Right kidney (tissue), 9 donors: ENCODE results near the gene PTBP2.
A peak's percentile ranks its signal among the peaks of the same experiment; 100 is the strongest.

ENCODE experiments used
- DNase-seq: peaks from one replicate; pipeline ENCODE4 v3.0.0-alpha.2; 2016
- long read RNA-seq, 8 donors: transcript quantifications; one replicate each; lab custom pipeline, GENCODE V29; 2026

The PTBP2 gene, protein sequence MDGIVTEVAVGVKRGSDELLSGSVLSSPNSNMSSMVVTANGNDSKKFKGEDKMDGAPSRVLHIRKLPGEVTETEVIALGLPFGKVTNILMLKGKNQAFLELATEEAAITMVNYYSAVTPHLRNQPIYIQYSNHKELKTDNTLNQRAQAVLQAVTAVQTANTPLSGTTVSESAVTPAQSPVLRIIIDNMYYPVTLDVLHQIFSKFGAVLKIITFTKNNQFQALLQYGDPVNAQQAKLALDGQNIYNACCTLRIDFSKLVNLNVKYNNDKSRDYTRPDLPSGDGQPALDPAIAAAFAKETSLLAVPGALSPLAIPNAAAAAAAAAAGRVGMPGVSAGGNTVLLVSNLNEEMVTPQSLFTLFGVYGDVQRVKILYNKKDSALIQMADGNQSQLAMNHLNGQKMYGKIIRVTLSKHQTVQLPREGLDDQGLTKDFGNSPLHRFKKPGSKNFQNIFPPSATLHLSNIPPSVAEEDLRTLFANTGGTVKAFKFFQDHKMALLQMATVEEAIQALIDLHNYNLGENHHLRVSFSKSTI
- long read RNA-seq, donor 1, partial matches to known transcripts: 0 of 2 reads
- long read RNA-seq, donor 1, other reads (novel, unspliced or antisense): 0 of 2 reads
- long read RNA-seq, donor 2, partial matches to known transcripts: 16 of 21 reads
- long read RNA-seq, donor 2, other reads (novel, unspliced or antisense): 0 of 21 reads
- long read RNA-seq, donor 3, partial matches to known transcripts: 0 of 1 reads
- long read RNA-seq, donor 3, other reads (novel, unspliced or antisense): 0 of 1 reads
- long read RNA-seq, donor 4, partial matches to known transcripts: 0 of 3 reads
- long read RNA-seq, donor 4, other reads (novel, unspliced or antisense): 0 of 3 reads
- long read RNA-seq, donor 5, partial matches to known transcripts: 0 of 2 reads
- long read RNA-seq, donor 5, other reads (novel, unspliced or antisense): 0 of 2 reads
- long read RNA-seq, donor 6: 0 reads
- long read RNA-seq, donor 7, partial matches to known transcripts: 0 of 1 reads
- long read RNA-seq, donor 7, other reads (novel, unspliced or antisense): 0 of 1 reads
- long read RNA-seq, donor 8, partial matches to known transcripts: 25 of 26 reads
- long read RNA-seq, donor 8, other reads (novel, unspliced or antisense): 0 of 26 reads

DNA sequence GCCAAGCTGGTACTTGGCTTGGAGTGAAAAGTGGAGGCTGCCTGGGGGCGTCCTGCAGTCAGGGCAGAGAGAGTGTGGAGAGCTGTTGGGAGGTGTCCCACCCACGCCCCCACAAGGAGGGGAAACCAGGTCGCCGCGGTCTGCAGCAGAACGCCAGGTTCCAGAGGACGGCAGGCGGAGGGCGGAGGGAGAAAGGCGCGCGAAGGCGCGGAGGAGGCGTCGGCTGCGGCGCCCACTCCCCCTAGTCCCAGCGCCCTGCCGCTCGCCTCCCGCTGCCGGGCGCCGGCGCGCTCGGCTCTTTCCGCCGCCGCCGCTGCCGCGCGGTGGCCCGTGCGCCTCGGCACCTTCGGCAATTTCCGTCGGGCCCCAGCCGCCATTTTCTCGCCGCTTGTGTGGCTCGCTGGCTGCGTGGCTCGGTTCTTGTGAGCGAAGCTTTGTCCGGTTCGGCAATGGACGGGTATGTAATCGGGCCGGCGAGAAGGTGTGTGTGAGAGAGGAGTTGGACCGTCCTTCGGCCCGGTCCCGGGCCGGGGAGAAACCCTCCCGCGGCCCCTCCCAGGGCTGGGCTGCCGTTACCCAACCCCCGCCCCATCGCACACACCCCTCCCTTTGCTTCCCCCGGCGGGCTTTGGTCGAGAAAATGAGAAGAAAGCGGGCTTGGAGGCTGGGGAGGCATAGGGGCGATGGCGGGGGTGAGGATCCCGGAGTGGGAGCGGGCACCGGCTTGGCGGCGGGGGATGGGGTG lies at the start of gene PTBP2:
TSS of gene PTBP2 (plus strand) at position 369 of the 745 bp plus-strand sequence. CDS start at position 450, 81 bp downstream.
- DNase-seq: peak; percentile 96

DNA sequence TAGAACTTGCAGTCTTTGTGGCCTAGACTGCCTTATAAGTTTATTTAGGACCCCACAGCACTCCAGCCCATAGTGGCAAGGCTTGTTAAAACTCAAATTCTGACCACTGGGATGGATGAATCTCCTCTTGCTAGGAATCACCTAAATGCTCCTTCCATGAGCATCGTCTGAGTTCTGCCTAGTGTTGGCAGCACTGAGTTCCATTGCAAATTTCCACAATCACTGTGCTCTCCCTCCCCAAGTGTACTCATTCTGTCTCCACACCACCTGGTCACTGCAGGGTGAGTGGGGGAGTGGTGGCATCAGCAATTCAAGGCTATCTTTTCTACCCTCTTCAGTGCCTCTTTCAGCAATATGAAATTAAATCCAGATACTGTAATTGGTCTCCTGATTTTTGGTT lies 46.7 kb upstream of the PTBP2 start:
- no peak for DNase-seq

DNA sequence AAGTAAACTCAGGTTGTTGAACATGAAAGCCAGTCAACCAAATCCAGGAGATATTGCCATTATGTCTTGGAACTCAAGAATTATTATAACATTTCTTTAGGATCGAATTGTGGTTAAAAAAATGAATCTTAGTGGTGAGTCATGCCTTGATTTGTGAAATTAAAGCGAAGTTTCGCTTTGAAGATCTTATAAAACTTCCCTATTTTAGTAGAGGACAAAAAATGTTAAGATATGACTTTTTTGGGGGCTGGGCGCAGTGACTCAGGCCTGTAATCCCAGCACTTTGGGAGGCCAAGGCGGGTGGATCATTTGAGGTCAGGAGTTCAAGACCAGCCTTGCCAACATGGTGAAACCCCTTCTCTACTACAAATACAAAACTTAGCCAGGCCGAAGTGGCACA lies 39.5 kb upstream of the PTBP2 start:
- DNase-seq: no peak

DNA sequence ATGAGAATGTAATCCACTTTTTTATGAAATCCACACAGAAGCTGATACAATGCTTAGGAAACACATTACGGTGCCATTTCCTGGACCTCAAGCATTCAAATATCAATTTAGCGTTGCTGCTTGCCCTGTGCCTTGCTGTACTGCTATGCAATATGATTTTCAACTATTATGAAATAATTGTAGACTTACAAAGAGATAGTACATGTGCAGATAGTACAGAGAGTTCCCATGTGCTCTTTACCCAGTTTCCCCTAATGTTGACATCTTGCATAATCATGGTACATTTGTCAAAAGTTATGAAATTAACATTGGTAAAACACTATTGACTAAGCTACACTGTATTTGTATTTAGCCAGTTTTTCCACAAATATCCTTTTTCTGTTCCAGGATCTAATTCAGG lies 37.7 kb upstream of the PTBP2 start:
- DNase-seq: no peak

DNA sequence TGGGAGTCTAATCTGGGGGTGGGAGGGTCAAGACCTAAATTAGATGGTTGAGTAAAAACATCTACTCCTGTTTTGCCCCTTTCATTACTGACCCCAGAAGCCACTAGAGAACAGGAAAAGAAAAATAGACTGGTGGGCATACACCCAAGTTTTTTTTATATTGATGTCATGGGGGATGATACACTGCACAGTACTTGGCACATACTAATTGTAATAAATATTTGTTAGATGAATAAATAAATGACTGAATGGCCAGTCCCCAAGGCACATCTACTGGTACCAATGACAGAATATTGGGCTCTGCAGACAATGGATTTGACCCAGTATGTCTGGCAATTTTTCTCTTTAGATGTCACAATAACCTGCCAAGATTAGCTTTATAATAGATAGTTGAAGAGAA lies 36.8 kb upstream of the PTBP2 start:
- DNase-seq: no peak

DNA sequence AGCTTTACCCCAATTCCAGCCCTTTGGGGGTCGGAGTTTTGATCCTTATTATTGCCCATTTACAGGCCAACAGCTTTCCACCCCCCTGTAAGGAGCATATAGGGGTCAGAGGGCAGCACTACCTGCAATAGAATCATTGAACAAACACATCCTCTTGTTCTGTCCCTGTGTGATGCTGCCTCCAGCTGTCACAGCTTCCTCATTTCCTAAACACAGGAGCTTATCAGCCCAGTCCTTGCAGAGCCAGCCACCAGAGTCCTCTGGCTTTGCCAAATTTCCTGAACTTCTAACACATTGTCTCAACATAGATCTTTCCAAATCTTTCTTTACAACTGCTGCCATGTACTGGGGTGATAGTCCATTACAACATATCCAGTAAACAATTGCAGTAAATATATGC lies 32.8 kb upstream of the PTBP2 start:
- DNase-seq: no peak

DNA sequence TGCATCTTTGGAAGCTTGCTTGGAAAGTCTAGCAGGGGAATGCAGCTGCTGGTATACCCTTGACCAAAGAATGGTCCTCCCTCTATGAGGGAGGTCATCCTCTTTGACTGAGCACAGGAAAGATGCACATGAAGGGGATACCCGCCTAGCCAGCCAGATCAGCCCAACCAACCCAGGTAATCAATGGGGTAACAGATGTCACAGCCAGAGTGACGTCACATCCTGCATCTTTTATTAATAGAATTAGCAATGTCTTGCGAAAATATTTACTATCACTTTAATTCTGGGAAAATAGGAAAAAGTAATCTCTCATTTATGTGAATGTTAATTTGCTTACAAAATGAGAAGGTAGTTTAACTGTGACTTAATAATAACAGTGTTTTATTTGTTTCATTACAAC lies 25.6 kb upstream of the PTBP2 start:
- no peak for DNase-seq

DNA sequence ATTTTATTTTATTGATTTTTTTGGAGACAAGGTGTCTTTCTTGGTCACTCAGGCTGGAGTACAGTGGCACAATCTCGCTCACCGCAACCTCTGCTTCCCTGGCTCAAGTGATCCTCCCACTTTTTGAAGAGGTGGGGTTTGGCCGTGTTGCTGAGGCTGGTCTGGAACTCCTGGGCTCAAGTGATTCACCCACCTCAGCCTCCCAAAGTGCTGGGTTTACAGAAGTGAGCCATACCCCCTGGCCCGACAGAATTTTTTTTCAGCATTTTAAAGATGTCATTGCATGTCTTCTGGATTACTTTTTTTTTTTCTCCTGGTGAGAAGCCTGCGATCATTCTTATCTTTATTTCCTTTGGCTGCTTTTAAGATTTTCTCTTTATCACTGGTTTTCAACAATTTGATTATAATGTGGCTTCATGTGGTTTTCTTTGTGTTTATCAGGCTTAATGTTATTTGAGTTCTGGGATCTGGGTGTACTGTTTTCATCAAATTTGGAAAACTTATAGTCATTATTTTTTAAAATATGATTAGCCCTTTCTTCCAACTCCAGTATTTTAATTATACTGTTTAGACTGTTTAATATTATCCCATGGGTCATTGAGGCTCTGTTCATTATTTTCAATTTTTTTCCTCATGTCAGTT lies 23.1 kb upstream of the PTBP2 start:
- DNase-seq: no peak

DNA sequence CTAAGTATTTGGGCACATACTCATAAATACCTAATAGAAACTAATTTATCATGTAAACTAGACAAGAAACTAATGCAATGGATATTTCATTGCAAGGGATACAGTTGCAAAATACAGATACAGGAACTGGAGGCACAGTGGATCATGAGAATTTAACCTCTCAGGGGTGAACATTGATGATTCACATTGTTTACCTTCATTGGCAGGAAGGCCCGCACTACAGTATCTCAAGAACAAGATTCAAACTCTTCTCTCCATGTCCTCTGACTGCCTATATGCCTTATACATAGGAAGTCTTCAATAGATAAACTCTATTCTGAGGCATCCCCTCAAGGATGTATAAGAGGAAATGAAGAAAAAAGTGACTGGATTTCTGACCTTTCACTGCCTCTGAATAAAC lies 18.4 kb upstream of the PTBP2 start:
- no peak for DNase-seq

DNA sequence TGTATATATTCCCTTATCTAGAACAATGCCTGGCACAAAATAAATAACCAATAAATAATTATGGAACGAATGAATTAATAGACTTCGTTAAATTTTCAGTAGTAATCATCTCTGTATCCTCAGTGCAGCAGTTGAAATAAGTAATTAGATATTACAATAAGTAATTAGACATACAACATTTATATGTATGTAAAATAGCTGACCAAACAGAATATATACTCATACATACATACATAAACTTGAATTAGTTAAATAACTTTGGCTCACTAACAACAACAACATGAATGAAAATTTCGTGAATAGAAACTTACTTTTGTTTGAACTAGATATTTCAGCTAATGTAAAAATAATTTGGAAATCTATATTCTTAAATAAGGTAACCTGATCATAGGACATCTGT lies 14.6 kb upstream of the PTBP2 start:
- no peak for DNase-seq

DNA sequence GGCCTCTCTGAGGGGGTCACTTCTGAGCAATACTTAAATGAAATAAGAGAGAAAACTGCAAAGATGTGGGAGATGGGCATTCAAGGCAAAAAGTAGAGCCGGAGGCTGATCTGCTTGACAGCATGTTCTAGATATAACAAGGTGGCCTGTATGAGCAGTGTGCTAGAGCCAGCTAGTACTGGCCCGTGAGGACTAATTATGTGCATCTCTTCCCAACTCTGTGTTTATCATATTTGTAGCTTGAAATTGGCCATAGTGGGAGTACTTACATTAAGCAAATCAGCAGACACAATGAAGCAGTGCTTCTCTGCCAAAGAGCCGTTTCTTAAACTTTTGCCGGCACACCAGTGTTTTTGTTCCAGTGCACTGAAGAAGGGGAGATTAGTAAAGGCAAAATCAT lies 13.1 kb upstream of the PTBP2 start:
- no peak for DNase-seq

DNA sequence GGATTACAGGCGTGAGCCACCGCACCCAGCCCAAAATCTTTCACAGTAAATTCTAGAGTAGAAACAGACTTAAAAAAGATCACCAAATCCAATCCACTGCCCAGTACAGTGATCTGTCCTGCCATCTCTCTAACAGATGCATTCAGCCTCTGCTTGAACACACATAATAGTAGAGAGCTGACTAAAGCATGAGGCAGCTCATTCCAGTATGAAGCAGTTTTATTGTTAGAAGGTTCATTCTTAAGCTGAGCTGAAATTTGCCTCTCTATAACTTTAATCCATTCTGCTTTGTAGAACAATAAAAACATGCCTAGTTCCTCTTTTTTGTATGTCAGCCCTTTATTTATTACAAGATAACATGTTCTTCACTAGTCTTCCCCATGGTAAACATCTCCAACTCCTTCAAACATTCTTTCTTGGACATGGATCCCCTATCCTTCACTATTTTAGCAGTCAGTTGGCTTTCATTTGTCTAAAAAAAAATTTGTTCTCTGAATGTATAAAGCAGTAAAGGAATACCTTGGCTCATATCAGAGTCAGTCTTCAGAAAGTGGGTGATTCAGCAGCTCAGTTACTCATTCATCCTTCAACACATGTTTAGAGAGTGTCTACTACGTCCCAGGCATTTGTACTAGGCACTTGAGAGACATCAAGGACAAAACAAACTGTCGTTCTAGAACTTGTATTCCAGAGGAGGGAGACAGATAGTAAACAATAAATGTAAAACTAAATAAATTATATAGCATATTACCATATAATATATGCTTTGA lies 10.7 kb upstream of the PTBP2 start:
- no peak for DNase-seq

DNA sequence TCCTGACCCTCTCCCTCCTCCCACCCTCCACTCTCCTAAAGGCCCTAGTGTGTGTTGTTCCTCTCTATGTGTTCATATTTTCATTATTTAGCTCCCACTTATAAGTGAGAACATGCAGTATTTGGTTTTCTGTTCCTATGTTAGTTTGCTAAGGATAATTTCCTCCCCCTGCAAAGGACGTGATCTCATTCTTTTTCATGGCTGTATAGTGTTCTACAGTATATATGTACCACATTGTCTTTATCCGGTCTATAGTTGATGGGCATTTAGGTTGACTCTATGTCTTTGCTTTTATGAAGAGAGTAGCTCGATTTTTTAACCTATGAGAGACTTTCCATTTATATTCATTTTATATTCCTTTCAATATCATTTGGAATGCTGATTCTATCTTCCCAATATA lies 7.9 kb upstream of the PTBP2 start:
- no peak for DNase-seq

DNA sequence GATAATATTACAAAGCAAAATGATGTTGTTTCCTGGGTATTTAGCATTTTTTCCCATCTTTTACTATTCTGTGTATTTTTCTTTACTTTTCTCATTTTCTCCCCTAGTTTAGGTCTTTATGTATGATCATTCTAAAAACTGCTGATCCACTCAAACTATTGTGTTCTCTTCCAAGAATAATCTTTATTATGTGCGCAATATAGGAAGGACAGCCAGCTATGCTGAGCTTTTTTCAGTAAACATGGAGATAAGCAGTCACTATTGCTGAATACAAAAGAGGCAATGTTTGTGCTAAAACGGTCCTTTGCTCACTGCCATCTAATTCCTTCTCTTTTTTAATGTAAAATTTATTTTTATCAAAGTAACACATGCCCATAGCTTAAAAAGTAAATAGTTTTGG lies 6.7 kb upstream of the PTBP2 start:
- no peak for DNase-seq

DNA sequence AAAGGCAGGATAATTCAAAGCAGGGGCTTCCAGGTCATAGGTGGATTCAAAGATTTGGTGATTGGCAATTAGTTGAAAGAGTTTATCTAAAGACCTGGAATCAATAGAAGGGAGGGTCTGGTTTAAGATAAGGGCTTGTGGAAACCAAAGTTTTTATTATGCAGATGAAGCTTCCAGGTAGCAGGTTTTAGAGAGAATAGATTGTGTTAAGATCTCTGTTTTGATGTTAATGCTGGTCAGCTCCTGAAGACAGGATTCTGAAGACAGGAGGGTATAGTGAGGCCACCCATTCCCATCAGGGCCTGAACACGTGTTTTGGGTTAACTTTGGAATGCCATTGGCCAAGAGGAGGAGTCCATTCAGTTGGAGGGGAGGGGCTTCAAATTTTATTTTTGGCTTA lies 6.1 kb upstream of the PTBP2 start:
- no peak for DNase-seq

DNA sequence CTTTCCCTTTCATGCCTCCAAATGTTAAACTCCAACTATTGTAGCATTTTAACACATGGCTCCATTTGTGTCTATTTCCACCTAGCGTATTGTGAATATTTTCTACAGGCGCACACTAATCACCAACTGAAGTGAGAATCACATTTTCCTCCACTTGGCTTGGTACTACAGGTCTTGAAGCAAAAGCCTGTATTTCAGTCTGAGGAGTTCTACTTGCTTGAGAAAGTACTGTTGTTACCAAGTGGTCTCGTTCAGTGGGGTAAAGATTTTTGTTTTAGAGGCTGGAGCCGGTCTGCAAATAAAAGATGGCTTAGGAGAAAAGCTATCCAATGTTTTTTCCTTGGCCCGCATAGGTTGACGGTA lies 550 bp upstream of the PTBP2 start:
- no peak for DNase-seq

DNA sequence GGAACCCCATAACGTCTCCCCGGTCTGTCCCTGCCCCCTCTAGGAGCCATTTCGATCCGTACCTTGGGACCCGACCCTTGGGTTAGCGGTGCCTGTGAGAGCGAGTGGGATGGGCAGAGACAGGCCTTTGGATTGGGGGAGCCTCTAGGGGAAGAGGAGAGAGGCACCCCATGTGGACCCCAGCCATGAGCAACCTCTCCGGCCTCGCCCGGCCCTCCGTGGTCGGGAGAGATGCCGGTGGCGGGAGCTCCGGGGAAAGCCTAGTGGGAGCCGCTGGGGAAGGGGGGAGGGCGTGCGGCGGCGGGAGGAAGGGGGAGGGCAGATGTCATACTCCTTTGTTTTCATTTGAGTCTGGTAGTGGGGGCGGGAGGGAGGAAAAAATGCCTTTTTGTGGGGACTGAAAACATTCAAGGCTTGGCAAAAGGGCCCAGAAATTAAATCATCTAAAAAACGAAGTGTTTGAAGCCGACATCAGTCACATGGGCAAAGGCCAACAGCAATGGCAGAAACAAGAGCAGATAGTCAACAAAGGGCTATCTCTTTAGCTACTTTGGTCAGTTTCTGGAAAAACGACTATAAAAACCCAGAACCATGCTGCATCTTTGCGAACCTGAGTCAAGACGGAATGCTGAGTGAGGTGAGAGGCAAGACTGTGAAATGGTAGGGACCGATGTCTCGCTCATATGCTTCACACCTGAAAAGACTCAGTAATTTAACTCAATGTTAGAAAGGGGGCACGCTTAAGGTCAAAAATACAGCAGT lies 758 bp downstream of the PTBP2 start:
- DNase-seq: peak; percentile 92

DNA sequence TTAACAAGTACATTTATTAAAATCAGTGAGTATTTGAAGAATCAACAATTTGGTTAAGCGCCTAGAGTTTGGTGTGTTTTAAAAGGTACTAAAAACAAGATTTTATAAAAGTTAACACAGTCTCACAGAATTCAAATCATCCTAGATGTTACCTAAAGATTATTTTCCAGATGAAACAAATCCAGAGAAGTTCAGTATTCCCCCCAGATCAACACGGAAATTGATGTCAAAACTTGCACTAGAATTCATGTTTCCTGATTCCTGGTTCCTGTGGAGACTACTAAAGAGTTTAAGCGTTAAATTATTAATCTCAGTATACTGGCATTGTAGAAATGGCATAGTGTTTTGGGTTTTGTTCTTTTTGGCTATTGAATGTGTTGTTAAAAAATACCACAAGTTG lies 1.4 kb downstream of the PTBP2 start:
- DNase-seq: peak; percentile 5

DNA sequence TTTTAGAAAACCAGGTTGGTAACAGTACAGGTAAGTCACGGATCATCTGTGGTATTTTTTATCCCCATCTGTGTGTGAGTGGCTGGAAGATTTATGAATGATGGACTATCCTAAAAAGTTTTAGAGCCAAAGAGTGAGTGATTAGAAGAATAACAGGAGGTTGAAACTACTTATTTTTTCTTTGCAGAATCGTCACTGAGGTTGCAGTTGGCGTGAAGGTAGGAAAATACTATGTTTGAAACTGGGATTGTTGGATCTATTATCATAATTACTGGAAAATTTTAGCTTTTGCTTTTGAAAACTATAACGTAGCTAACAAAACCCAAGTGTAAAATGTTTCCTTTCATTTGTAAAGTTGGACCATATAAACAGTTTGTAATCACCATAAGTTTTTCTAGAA lies 1.8 kb downstream of the PTBP2 start:
- no peak for DNase-seq

DNA sequence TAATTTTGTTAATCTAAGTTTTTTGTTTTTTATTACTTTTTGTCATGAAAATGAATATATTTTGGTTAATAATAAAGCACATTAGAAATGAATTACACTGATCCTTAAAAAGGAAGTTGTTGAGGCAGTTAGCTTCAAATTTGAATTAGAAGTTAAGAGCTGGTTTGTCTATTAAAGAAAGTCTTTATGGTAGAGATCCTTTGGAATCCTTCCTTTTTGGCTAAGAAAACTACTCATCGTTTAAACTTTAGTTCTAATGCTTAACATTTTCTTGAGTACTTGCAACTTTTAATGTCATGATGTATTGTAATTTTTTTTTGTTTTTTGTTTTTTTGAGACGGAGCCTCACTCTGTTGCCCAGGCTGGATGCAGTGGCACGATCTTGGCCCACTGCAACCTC lies 2.4 kb downstream of the PTBP2 start:
- DNase-seq: no peak
